Measurements from ENCODE around the gene FKBP1B.

GRCh38 chr2:24072259-24072658 is 22.7 kb downstream of the FKBP1B start:
- TF ChIP-seq POLR2A (IDR thresholded peaks at IDR 0.05) = no peak
- no peak for TF ChIP-seq CTCF (IDR thresholded peaks at IDR 0.05)
- no peak for TF ChIP-seq EP300 (IDR thresholded peaks at IDR 0.05)
